Measurements from ENCODE around the gene TOR2A. TPM values are rescaled to one million over a fixed set of nuclear protein-coding genes. Genes with fewer than 3 reads are reported as not detected.
"Not testable (repeated sequence)": the region's sequence is repeated elsewhere in the genome, so short reads cannot be mapped to it uniquely, and the experiment has no call there.

TOR2A gene
- total RNA-seq, 2 donors from 2014 or later, result 20.4 to 24.1 TPM

GRCh38 chr9:127763918-127764384 is 28.9 kb upstream of the TOR2A start:
- H3K4me1 ChIP-seq (replicated peaks), result no peaks in the 10 kb centered on the region
- no peak for DNase-seq (ENCODE audit: low spot score)
- no peak overlapping the region for H3K27ac ChIP-seq
- H3K9me3 ChIP-seq, result no peaks in the 10 kb centered on the region
- H3K27me3 ChIP-seq (replicated peaks; ENCODE audit: insufficient read depth), result no peaks in the 10 kb centered on the region
- 45% methylated on average over 7 of the region's 7 CpGs for WGBS
- no peaks in the 10 kb centered on the region for H3K36me3 ChIP-seq
- TF ChIP-seq POLR2AphosphoS5 (IDR thresholded peaks at IDR 0.05) (no peak), POLR2A (IDR thresholded peaks at IDR 0.05) (no peak)
- TF ChIP-seq, protein P1, sequence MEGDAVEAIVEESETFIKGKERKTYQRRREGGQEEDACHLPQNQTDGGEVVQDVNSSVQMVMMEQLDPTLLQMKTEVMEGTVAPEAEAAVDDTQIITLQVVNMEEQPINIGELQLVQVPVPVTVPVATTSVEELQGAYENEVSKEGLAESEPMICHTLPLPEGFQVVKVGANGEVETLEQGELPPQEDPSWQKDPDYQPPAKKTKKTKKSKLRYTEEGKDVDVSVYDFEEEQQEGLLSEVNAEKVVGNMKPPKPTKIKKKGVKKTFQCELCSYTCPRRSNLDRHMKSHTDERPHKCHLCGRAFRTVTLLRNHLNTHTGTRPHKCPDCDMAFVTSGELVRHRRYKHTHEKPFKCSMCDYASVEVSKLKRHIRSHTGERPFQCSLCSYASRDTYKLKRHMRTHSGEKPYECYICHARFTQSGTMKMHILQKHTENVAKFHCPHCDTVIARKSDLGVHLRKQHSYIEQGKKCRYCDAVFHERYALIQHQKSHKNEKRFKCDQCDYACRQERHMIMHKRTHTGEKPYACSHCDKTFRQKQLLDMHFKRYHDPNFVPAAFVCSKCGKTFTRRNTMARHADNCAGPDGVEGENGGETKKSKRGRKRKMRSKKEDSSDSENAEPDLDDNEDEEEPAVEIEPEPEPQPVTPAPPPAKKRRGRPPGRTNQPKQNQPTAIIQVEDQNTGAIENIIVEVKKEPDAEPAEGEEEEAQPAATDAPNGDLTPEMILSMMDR (IDR thresholded peaks at IDR 0.05), result peak in 1 of 4 experiments; percentile 27
- intact Hi-C loops (cut with DNase I), result no loop called here
- no peak overlapping the region for H3K4me3 ChIP-seq

GRCh38 chr9:127762111-127762676 is 27.1 kb upstream of the TOR2A start:
- Histone ChIP-seq H3K9me3 (no peaks in the 10 kb centered on the region), H3K27ac (no peak overlapping the region), H3K4me1 (replicated peaks) (no peaks in the 10 kb centered on the region), H3K27me3 (replicated peaks; ENCODE audit: insufficient read depth) (no peaks in the 10 kb centered on the region), H3K4me3 (no peak overlapping the region), H3K36me3 (no peaks in the 10 kb centered on the region)
- intact Hi-C loops (cut with DNase I), result no loop called here
- TF ChIP-seq POLR2AphosphoS5 (IDR thresholded peaks at IDR 0.05), result no peak
- TF ChIP-seq, protein P1 (IDR thresholded peaks at IDR 0.05), result no peak
- no peak for TF ChIP-seq POLR2A (IDR thresholded peaks at IDR 0.05)
- 42% methylated on average over 16 of the region's 16 CpGs for WGBS
- DNase-seq (ENCODE audit: low spot score), result no peak

DNA sequence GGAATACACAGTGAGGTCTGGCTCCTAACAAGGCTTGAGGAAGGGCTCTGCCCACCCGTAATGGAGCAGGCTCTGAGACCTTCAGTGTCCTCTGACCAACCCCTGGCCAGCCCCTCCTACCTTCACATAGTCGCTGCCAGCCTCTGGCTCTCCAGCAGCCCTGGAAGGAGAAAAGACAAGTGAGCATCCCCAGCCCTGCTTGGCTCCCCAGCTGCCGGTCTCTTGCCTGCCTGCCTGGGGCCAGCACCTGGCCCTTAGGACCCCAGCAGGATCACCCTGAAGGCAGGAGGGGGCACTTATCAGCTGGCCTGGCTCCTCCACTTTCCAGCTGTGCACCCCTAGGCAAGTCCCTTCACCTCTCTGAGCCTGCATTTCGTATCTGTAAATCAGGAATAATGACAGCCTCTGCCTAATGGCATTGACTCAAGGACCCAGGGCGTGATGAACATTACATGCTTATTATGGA is 26.4 kb upstream of the TOR2A start:
- intact Hi-C loops (cut with DNase I), result no loop called here
- no peaks in the 10 kb centered on the region for H3K4me1 ChIP-seq (replicated peaks)
- no peak overlapping the region for H3K4me3 ChIP-seq
- no peak for DNase-seq (ENCODE audit: low spot score)
- WGBS, result 38% methylated on average over 5 of the region's 5 CpGs
- H3K36me3 ChIP-seq, result no peaks in the 10 kb centered on the region
- H3K27ac ChIP-seq, result no peak overlapping the region
- TF ChIP-seq, protein P1 (IDR thresholded peaks at IDR 0.05), result no peak
- TF ChIP-seq POLR2A (IDR thresholded peaks at IDR 0.05) (no peak), POLR2AphosphoS5 (IDR thresholded peaks at IDR 0.05) (no peak)
- H3K27me3 ChIP-seq (replicated peaks; ENCODE audit: insufficient read depth), result no peaks in the 10 kb centered on the region
- no peaks in the 10 kb centered on the region for H3K9me3 ChIP-seq

- Histone ChIP-seq H3K36me3 (no peaks in the 10 kb centered on the region), H3K27ac (no peak overlapping the region), H3K4me1 (replicated peaks) (no peaks in the 10 kb centered on the region), H3K9me3 (no peaks in the 10 kb centered on the region), H3K4me3 (no peak overlapping the region), H3K27me3 (replicated peaks; ENCODE audit: insufficient read depth) (no peaks in the 10 kb centered on the region)
- WGBS, result 86% methylated on average over 5 of the region's 5 CpGs
- DNase-seq (ENCODE audit: low spot score), result no peak
- intact Hi-C loops (cut with DNase I), result no loop called here
- no peak for TF ChIP-seq POLR2AphosphoS5 (IDR thresholded peaks at IDR 0.05)
- TF ChIP-seq POLR2A (IDR thresholded peaks at IDR 0.05), result no peak
- TF ChIP-seq, protein P1 (IDR thresholded peaks at IDR 0.05), result no peak
Observed at GRCh38 chr9:127761061-127761460, 26.0 kb upstream of the TOR2A start.

DNA sequence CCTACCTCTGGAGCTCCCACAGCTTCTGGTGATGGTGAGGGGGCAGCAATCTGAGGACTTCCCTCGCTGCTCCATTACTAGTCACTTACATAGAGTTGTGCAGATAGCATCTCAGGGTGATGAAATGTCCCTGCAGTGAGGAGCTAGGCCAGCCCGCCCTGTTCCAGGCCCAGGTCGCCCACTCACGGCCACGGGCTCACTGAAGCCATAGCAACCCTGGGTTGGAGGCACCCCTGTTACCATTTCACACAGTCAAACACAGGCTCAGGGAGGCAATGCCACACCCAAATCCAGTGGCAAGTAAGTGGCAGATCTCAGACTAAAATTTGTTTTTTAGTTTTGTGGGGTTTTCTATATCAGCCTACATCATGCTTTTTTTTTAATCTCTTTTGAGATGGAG is 23.7 kb upstream of the TOR2A start:
- 80% methylated on average over 5 of the region's 5 CpGs for WGBS
- peaks cover 7% of the 10 kb centered on the region for H3K27me3 ChIP-seq (replicated peaks; ENCODE audit: insufficient read depth)

GRCh38 chr9:127756776-127757175 is 21.7 kb upstream of the TOR2A start:
- WGBS, result 83% methylated on average over 11 of the region's 11 CpGs
- H3K4me3 ChIP-seq; H3K36me3 ChIP-seq; H3K27ac ChIP-seq; H3K4me1 ChIP-seq (replicated peaks); DNase-seq (ENCODE audit: low spot score); H3K27me3 ChIP-seq (replicated peaks; ENCODE audit: insufficient read depth); H3K9me3 ChIP-seq; intact Hi-C loops (cut with DNase I): not testable (repeated sequence)

More for the DNA sequence above, 23.7 kb upstream of the TOR2A start:
- Histone ChIP-seq H3K4me1 (replicated peaks) (no peaks in the 10 kb centered on the region), H3K36me3 (no peaks in the 10 kb centered on the region), H3K27ac (no peak overlapping the region), H3K9me3 (no peaks in the 10 kb centered on the region), H3K4me3 (no peak overlapping the region)
- intact Hi-C loops (cut with DNase I), result no loop called here
- TF ChIP-seq POLR2AphosphoS5 (IDR thresholded peaks at IDR 0.05) (no peak), POLR2A (IDR thresholded peaks at IDR 0.05) (no peak)
- TF ChIP-seq, protein P1 (IDR thresholded peaks at IDR 0.05), result no peak
- DNase-seq (ENCODE audit: low spot score), result no peak
